K562 (cell line): ENCODE data around the gene VPS13D. TPM values are rescaled to one million over a fixed set of nuclear protein-coding genes. Genes with fewer than 3 reads are reported as not detected.

Experiments used
- EWSR1 ChIP-seq: fragments of 450-650 bp; IDR thresholded peaks from 2 replicates; pipeline ENCODE4 v1.6.1; 2018; ENCODE audit warnings: borderline replicate concordance, mild to moderate bottlenecking, low read depth, moderate library complexity; ENCODE audit not compliant: partially characterized antibody
- GTF2A2 ChIP-seq: IDR thresholded peaks from 2 replicates; pipeline ENCODE4 v1.6.1; 2016; ENCODE audit warnings: mild to moderate bottlenecking, missing genetic modification characterization, missing compliant biosample characterization
- HNRNPL ChIP-seq: fragments of 200-400 bp; formaldehyde crosslinking; IDR thresholded peaks from 2 replicates; pipeline ENCODE4 v1.6.1; 2017; ENCODE audit warnings: low read depth, mild to moderate bottlenecking, low read length
- HNRNPUL1 ChIP-seq: fragments of 200-400 bp; formaldehyde crosslinking; IDR thresholded peaks from 2 replicates; pipeline ENCODE4 v1.6.1; 2017; ENCODE audit warnings: low read length
- HOXB6 ChIP-seq: fragments of 250-450 bp; sonication (Bioruptor Pico); IDR thresholded peaks from 2 replicates; pipeline ENCODE4 v1.5.1; 2022; ENCODE audit warnings: mild to moderate bottlenecking, borderline replicate concordance
- MCM2 ChIP-seq: fragments of 450-650 bp; IDR thresholded peaks from 2 replicates; pipeline ENCODE4 v1.6.1; 2017; ENCODE audit warnings: low read depth, mild to moderate bottlenecking
- NCOA2 ChIP-seq, 2 experiments: fragments of 450-650 bp; IDR thresholded peaks; 2 replicates each; pipeline ENCODE4 v1.6.1; 2018; ENCODE audit warnings: mild to moderate bottlenecking in 2 of 2, moderate library complexity in 1 of 2; ENCODE audit not compliant: partially characterized antibody in 2 of 2
- NFATC3 ChIP-seq: fragments of 450-650 bp; IDR thresholded peaks from 2 replicates; pipeline ENCODE4 v1.6.1; 2017; ENCODE audit warnings: mild to moderate bottlenecking
- POLR2AphosphoS2 ChIP-seq: IDR thresholded peaks from 2 replicates; pipeline ENCODE4 v1.6.1; 2012; ENCODE audit warnings: low read length, improper control_type of control experiment
- RAD21 ChIP-seq, 2 experiments: fragments of 250-450 bp in 1 of 2; fragments of 450-650 bp in 1 of 2; sonication (Bioruptor Pico) in 1 of 2; formaldehyde crosslinking in 1 of 2; IDR thresholded peaks in 1 of 2; conservative IDR thresholded peaks in 1 of 2; 2 replicates each; pipeline versions ENCODE4 v1.4.0 to v1.8.0; 2020 to 2022; ENCODE audit warnings: mild to moderate bottlenecking in 2 of 2, moderate library complexity in 1 of 2
- RB1 ChIP-seq: fragments of 450-650 bp; IDR thresholded peaks from 2 replicates; pipeline ENCODE4 v1.6.1; 2017; ENCODE audit warnings: low read depth, mild to moderate bottlenecking
- SIN3B ChIP-seq: fragments of 450-650 bp; IDR thresholded peaks from 2 replicates; pipeline ENCODE4 v1.6.1; 2017; ENCODE audit warnings: low read depth, mild to moderate bottlenecking, moderate library complexity
- ZNF143 ChIP-seq: sonication (generic); formaldehyde crosslinking; IDR thresholded peaks from 2 replicates; pipeline ENCODE4 v1.9.0; 2022; ENCODE audit warnings: mild to moderate bottlenecking, missing genetic modification reagents
- ZSCAN32 ChIP-seq: fragments of 450-650 bp; formaldehyde crosslinking; IDR thresholded peaks from 2 replicates; pipeline ENCODE4 v1.4.0; 2020; ENCODE audit warnings: mild to moderate bottlenecking, moderate library complexity
- polyA plus RNA-seq, 8 experiments: library from polyadenylated mRNA; depleted of rRNA in 4 of 8; stranded (reverse) in 5 of 8; unstranded in 3 of 8; fragments of >200 nt; fragmentation: Nextera tagmentation in 2 of 8; fragmentation: Illumina TruSeq in 1 of 8; extraction: Ambion mirVana in 2 of 8; extraction: Trizol in 1 of 8; gene quantifications; 2 replicates each; pipeline versions ENCODE4 v1.2.1 to v1.2.3, GENCODE V29; 2011 to 2014; ENCODE audit warnings: inconsistent platforms in 1 of 8, missing spikeins in 1 of 8
- total RNA-seq, 7 experiments: library from RNA; depleted of rRNA in 6 of 7; stranded (reverse); fragments of >200 nt in 6 of 7; fragmentation: Illumina TruSeq in 2 of 7; extraction: Trizol in 2 of 7; gene quantifications; 2 replicates each; pipeline versions ENCODE4 v1.2.1 to v1.2.3, GENCODE V29; 2011 to 2021; ENCODE audit warnings: low replicate concordance in 1 of 7
- TF ChIP-seq, protein P1 (sequence below): fragments of 450-650 bp; formaldehyde crosslinking; IDR thresholded peaks from 2 replicates; pipeline ENCODE4 v1.4.0; 2020; ENCODE audit warnings: mild to moderate bottlenecking, moderate library complexity
- TF ChIP-seq, protein P2 (sequence below), 2 experiments: fragments of 450-650 bp; formaldehyde crosslinking in 1 of 2; IDR thresholded peaks; 2 replicates each; pipeline versions ENCODE4 v1.4.0 to v1.6.1; 2014 to 2020; ENCODE audit warnings: mild to moderate bottlenecking in 2 of 2, borderline replicate concordance in 1 of 2, low read depth in 1 of 2
- TF ChIP-seq, protein P3 (sequence below): fragments of 250-450 bp; sonication (Bioruptor Pico); IDR thresholded peaks from 2 replicates; pipeline ENCODE4 v1.8.0; 2021; ENCODE audit warnings: mild to moderate bottlenecking, moderate library complexity

Gene VPS13D
- total and polyA plus RNA-seq, 9 of the 15 experiments (the other 6 are each of a cell fraction or from before 2014, with no cell fraction given) = 6.1 to 51.5 (median 38.5) TPM

DNA sequence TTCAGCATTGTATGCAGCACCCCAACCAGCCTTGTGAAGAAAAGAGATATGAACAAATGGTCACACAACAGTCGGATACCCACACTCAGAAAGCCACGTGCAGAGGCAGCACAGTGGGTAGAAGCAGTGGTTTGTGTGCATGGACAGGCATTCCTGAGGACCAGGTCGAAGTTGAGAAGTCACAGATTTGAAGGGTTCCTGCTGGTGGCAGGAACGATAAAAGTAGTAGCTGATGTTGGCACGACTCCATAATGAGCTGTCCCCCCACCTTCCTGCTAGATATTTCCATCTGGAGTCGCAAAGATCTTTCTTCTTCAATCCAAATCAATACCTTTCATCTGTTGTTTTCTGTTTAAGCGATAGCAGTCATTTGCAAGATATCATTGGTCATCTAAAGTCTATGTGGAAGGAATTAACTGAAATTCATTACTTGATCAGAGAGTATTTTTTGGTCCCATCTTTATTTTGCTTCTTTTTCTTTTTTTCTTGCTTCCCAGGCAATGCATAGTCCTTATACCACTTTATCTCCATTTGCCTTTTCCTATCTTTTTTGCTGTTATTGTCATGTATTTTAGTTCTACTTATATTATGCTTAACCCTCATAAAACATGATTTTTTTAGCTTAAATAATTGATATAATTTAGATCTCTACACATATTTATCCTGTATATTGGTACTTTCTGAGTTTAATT, 211.7 kb downstream of the VPS13D start (continued):
- TF ChIP-seq, protein P1, sequence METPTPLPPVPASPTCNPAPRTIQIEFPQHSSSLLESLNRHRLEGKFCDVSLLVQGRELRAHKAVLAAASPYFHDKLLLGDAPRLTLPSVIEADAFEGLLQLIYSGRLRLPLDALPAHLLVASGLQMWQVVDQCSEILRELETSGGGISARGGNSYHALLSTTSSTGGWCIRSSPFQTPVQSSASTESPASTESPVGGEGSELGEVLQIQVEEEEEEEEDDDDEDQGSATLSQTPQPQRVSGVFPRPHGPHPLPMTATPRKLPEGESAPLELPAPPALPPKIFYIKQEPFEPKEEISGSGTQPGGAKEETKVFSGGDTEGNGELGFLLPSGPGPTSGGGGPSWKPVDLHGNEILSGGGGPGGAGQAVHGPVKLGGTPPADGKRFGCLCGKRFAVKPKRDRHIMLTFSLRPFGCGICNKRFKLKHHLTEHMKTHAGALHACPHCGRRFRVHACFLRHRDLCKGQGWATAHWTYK (CRISPR knock-in tag) = 0 out of 2 replicates have a peak, but pooled peaks have one; percentile 31
- TF ChIP-seq SIN3B (no peak), EWSR1 (no peak), RAD21 (CRISPR knock-in tag; conservative IDR thresholded peaks at IDR 0.05 in 1 of 2, IDR thresholded peaks at IDR 0.05 in 1 of 2) (no peak), NFATC3 (no peak), GTF2A2 (tag) (no peak), ZSCAN32 (CRISPR knock-in tag) (no peak), POLR2AphosphoS2 (no peak), MCM2 (no peak), HNRNPUL1 (no peak), HOXB6 (CRISPR knock-in tag) (no peak), ZNF143 (CRISPR knock-in tag) (no peak), HNRNPL (no peak), NCOA2 (IDR thresholded peaks at IDR 0.05; ENCODE audit: partially characterized antibody in 2 of 2) (no peak), RB1 (peak; percentile 30; the same call in 1 of the 2 replicates)
- TF ChIP-seq, protein P2, sequence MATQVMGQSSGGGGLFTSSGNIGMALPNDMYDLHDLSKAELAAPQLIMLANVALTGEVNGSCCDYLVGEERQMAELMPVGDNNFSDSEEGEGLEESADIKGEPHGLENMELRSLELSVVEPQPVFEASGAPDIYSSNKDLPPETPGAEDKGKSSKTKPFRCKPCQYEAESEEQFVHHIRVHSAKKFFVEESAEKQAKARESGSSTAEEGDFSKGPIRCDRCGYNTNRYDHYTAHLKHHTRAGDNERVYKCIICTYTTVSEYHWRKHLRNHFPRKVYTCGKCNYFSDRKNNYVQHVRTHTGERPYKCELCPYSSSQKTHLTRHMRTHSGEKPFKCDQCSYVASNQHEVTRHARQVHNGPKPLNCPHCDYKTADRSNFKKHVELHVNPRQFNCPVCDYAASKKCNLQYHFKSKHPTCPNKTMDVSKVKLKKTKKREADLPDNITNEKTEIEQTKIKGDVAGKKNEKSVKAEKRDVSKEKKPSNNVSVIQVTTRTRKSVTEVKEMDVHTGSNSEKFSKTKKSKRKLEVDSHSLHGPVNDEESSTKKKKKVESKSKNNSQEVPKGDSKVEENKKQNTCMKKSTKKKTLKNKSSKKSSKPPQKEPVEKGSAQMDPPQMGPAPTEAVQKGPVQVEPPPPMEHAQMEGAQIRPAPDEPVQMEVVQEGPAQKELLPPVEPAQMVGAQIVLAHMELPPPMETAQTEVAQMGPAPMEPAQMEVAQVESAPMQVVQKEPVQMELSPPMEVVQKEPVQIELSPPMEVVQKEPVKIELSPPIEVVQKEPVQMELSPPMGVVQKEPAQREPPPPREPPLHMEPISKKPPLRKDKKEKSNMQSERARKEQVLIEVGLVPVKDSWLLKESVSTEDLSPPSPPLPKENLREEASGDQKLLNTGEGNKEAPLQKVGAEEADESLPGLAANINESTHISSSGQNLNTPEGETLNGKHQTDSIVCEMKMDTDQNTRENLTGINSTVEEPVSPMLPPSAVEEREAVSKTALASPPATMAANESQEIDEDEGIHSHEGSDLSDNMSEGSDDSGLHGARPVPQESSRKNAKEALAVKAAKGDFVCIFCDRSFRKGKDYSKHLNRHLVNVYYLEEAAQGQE (IDR thresholded peaks at IDR 0.05; ENCODE audit: borderline replicate concordance) = 0 out of 2 replicates have a peak, but pooled peaks have one; percentile 11
- TF ChIP-seq, protein P2 (CRISPR knock-in tag; IDR thresholded peaks at IDR 0.05; ENCODE audit: low read depth) = no peak
- TF ChIP-seq, protein P3, sequence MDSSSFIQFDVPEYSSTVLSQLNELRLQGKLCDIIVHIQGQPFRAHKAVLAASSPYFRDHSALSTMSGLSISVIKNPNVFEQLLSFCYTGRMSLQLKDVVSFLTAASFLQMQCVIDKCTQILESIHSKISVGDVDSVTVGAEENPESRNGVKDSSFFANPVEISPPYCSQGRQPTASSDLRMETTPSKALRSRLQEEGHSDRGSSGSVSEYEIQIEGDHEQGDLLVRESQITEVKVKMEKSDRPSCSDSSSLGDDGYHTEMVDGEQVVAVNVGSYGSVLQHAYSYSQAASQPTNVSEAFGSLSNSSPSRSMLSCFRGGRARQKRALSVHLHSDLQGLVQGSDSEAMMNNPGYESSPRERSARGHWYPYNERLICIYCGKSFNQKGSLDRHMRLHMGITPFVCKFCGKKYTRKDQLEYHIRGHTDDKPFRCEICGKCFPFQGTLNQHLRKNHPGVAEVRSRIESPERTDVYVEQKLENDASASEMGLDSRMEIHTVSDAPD (CRISPR knock-in tag) = no peak
